GM12878 (cell line): Measurements from ENCODE around the gene COL5A1. TPM values are rescaled to one million over a fixed set of nuclear protein-coding genes. Genes with fewer than 3 reads are reported as not detected.

Source experiments
- ATAC-seq: fragments of 200-7000 bp; cut with Tn5 transposase; 3 replicates; pipeline ENCODE4 v1.9.1; 2020; ENCODE audit warnings: mild to moderate bottlenecking, moderate library complexity
- BruUV-seq: library from RNA; stranded (reverse); fragments of 400-500 nt; replicated peaks from 2 replicates; lab custom pipeline; 2021; lab: Mats Ljungman, UMichigan
- CTCF ChIA-PET: fragments of 300-600 bp; sonication (Branson Sonifier 250); formaldehyde crosslinking; extraction: SDS; loops from one replicate; lab custom pipeline; 2021; ENCODE audit warnings: inconsistent platforms; lab: Yijun Ruan, JAX
- POLR2A ChIA-PET: fragments of 350-600 bp; formaldehyde crosslinking; extraction: SDS; loops from one replicate; lab custom pipeline; 2021; ENCODE audit warnings: inconsistent platforms; lab: Charles Lee
- RAD21 ChIA-PET: fragments of 300-600 bp; sonication (Branson Sonifier 250); formaldehyde crosslinking; loops from one replicate; lab custom pipeline; 2023; ENCODE audit warnings: antibody characterized with exemption; ENCODE audit not compliant: unreplicated experiment; lab: Charles Lee
- SMC1A ChIA-PET: fragments of 300-600 bp; sonication (Branson Sonifier 250); formaldehyde crosslinking; loops from one replicate; lab custom pipeline; 2023; ENCODE audit not compliant: unreplicated experiment, uncharacterized antibody; lab: Charles Lee
- DNase-seq: peaks from one replicate; pipeline ENCODE4 v3.0.0-alpha.2; 2011; ENCODE audit warnings: low read depth, low spot score
- FAIRE-seq: peaks from 3 replicates; lab custom pipeline; 2011; peaks lifted over from hg19 to GRCh38; lab: Jason Lieb, UNC
- H2AFZ ChIP-seq: 2 replicates; pipeline ENCODE4 v1.6.0; 2011; ENCODE audit warnings: low read depth, low read length, control low read depth; ENCODE audit not compliant: control insufficient read depth
- H3K27ac ChIP-seq: 2 replicates; pipeline ENCODE4 v1.5.1; 2011; ENCODE audit warnings: control low read depth; ENCODE audit not compliant: control insufficient read depth, insufficient read depth
- H3K27me3 ChIP-seq, 2 experiments: replicated peaks in 1 of 2; 2 replicates each; pipeline versions ENCODE4 v1.6.0 to v1.6.1; 2011; ENCODE audit warnings: low read length in 1 of 2; ENCODE audit not compliant: control insufficient read depth in 2 of 2, insufficient read depth in 2 of 2
- H3K36me3 ChIP-seq, 2 experiments: 2 replicates each; pipeline ENCODE4 v1.5.1; 2011; ENCODE audit warnings: low read length in 1 of 2; ENCODE audit not compliant: control insufficient read depth in 2 of 2, insufficient read depth in 2 of 2
- H3K4me1 ChIP-seq: 2 replicates; pipeline ENCODE4 v1.6.1; 2011; ENCODE audit warnings: mild to moderate bottlenecking, low read length, moderate library complexity, mixed read lengths; ENCODE audit not compliant: control insufficient read depth, insufficient read depth
- H3K4me2 ChIP-seq: 2 replicates; pipeline ENCODE4 v1.6.0; 2011; ENCODE audit warnings: control low read depth; ENCODE audit not compliant: control insufficient read depth, insufficient read depth
- H3K4me3 ChIP-seq: fragments of 200-600 bp; sonication (generic); 2 replicates; pipeline ENCODE4 v1.5.1; 2016
- H3K79me2 ChIP-seq: 2 replicates; pipeline ENCODE4 v1.6.0; 2011; ENCODE audit warnings: low read length; ENCODE audit not compliant: control insufficient read depth, insufficient read depth
- H3K9ac ChIP-seq: 2 replicates; pipeline ENCODE4 v1.8.0; 2011; ENCODE audit warnings: low read length, control low read depth, mixed read lengths; ENCODE audit not compliant: control insufficient read depth, insufficient read depth
- H3K9me3 ChIP-seq: replicated peaks from 3 replicates; pipeline ENCODE4 v1.5.1; 2011; ENCODE audit warnings: mild to moderate bottlenecking, low read length; ENCODE audit not compliant: control insufficient read depth, insufficient read depth
- H4K20me1 ChIP-seq: 2 replicates; pipeline ENCODE4 v1.6.0; 2011; ENCODE audit not compliant: control insufficient read depth, insufficient read depth
- CHD1 ChIP-seq: IDR thresholded peaks from 2 replicates; pipeline ENCODE4 v1.6.1; 2012; ENCODE audit warnings: low read depth, low read length, improper control_type of control experiment
- CHD2 ChIP-seq: IDR thresholded peaks from 2 replicates; pipeline ENCODE4 v1.6.1; 2011; ENCODE audit warnings: low read depth, low read length, improper control_type of control experiment, borderline replicate concordance
- HDAC2 ChIP-seq: fragments of 200-600 bp; sonication (generic); IDR thresholded peaks from 2 replicates; pipeline ENCODE4 v1.6.1; 2017
- IKZF2 ChIP-seq, 2 experiments: fragments of 450-650 bp; IDR thresholded peaks; 2 replicates each; pipeline ENCODE4 v1.6.1; 2017; ENCODE audit warnings: mild to moderate bottlenecking in 2 of 2, moderate library complexity in 2 of 2
- JUND ChIP-seq: IDR thresholded peaks from 2 replicates; pipeline ENCODE4 v1.6.1; 2012; ENCODE audit warnings: low read depth, mild to moderate bottlenecking, low read length, improper control_type of control experiment, moderate library complexity
- LARP7 ChIP-seq: fragments of 450-650 bp; IDR thresholded peaks from 2 replicates; pipeline ENCODE4 v1.6.1; 2017; ENCODE audit warnings: mild to moderate bottlenecking
- MTA2 ChIP-seq: fragments of 450-650 bp; IDR thresholded peaks from 2 replicates; pipeline ENCODE4 v1.6.1; 2016; ENCODE audit warnings: low read depth, mild to moderate bottlenecking, moderate library complexity
- MYB ChIP-seq: fragments of 150-350 bp; IDR thresholded peaks from 2 replicates; pipeline ENCODE4 v1.6.1; 2014; ENCODE audit warnings: mild to moderate bottlenecking, low read depth, low read length, borderline replicate concordance
- NFIC ChIP-seq: IDR thresholded peaks from 2 replicates; pipeline ENCODE4 v1.6.1; 2012; ENCODE audit warnings: low read depth, mild to moderate bottlenecking, inconsistent platforms, low read length, moderate library complexity
- NR2C1 ChIP-seq: fragments of 450-650 bp; IDR thresholded peaks from 2 replicates; pipeline ENCODE4 v1.6.1; 2017; ENCODE audit warnings: antibody characterized with exemption, mild to moderate bottlenecking, moderate library complexity
- NR2C2 ChIP-seq: IDR thresholded peaks from 2 replicates; pipeline ENCODE4 v1.6.1; 2011; ENCODE audit warnings: borderline replicate concordance, low read depth; ENCODE audit not compliant: control insufficient read depth, insufficient read length
- YY1 ChIP-seq: IDR thresholded peaks from 2 replicates; pipeline ENCODE4 v1.6.1; 2011; ENCODE audit warnings: low read depth, mild to moderate bottlenecking, low read length
- WGBS: methylation state at CpG from one replicate; pipeline ENCODE4 v1.1.6; 2016; ENCODE audit warnings: low lambda C conversion rate; ENCODE audit not compliant: insufficient replicate concordance, insufficient coverage; ENCODE audit errors: missing lambda C conversion rate; 5-methylcytosine and 5-hydroxymethylcytosine counted together
- in situ Hi-C: fragments of 300-500 bp; cut with MboI; formaldehyde crosslinking; loops from 9 replicates; pipeline ENCODE4 v1.14.3; 2018; ENCODE audit warnings: mixed read lengths
- intact Hi-C: fragments of 100-400 bp; cut with micrococcal nuclease; formaldehyde crosslinking; loops from one replicate; pipeline ENCODE4 v1.14.2; 2022; ENCODE audit not compliant: unreplicated experiment
- polyA plus RNA-seq, 11 experiments: library from polyadenylated mRNA; depleted of rRNA in 4 of 11; unstranded in 6 of 11; stranded (reverse) in 5 of 11; fragments of >200 nt; fragmentation: Nextera tagmentation in 4 of 11; fragmentation: Illumina TruSeq in 1 of 11; extraction: Ambion mirVana in 4 of 11; extraction: Trizol in 1 of 11; gene quantifications; 1 replicate in 1 of 11; 2 replicates in 10 of 11; pipeline versions ENCODE4 v1.2.1 to v1.2.3, GENCODE V29; 2011 to 2016; ENCODE audit warnings: inconsistent platforms in 2 of 11, missing spikeins in 2 of 11, low read depth in 1 of 11
- total RNA-seq, 4 experiments: library from RNA; depleted of rRNA in 3 of 4; stranded (reverse); fragments of >200 nt in 3 of 4; fragmentation: Illumina TruSeq in 1 of 4; extraction: Trizol in 1 of 4; gene quantifications; 2 replicates each; pipeline versions ENCODE4 v1.2.1 to v1.2.3, GENCODE V29; 2013 to 2021
- TF ChIP-seq, protein P1 (sequence below): fragments of 150-350 bp; IDR thresholded peaks from 2 replicates; pipeline ENCODE4 v1.6.1; 2016; ENCODE audit warnings: low read depth, low read length
- TF ChIP-seq, protein P2 (sequence below): fragments of 450-650 bp; formaldehyde crosslinking; IDR thresholded peaks from 2 replicates; pipeline ENCODE4 v1.5.0; 2022; ENCODE audit warnings: mild to moderate bottlenecking, missing genetic modification characterization
- TF ChIP-seq, protein P3 (sequence below): fragments of 450-650 bp; IDR thresholded peaks from 2 replicates; pipeline ENCODE4 v1.6.1; 2017; ENCODE audit warnings: low read depth, mild to moderate bottlenecking, moderate library complexity

The COL5A1 gene
- total and polyA plus RNA-seq, 10 of the 15 experiments (the other 5 are each of a cell fraction or from before 2014, with no cell fraction given), result under 0.01 to 0.15 (median 0.13) TPM; not detected in 4

DNA sequence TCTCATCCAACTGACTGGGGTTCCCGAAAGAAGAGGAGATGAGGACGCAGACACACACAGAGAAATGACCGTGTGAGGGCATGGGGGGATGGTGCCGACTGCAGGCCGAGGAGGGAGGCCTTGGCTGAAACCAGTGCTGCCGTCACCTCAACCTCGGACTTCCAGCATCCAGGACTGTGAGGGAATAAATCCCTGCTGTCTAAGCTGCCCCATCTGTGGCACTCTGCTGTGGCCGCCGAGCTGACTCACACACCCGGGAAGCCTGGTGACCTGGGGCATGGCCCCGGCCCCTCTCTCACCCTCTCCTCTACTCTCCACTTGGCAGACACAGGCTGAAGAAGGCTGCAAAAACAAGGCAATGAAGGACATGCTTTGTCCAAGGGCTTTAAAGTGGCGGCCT, 4.4 kb upstream of the COL5A1 start:
- Histone ChIP-seq H3K27ac (no peak overlapping the region), H2AFZ (no peak overlapping the region), H3K36me3 (no peaks in the 10 kb centered on the region), H3K4me1 (no peaks in the 10 kb centered on the region), H3K9ac (no peak overlapping the region), H3K4me2 (no peak overlapping the region), H3K79me2 (no peaks in the 10 kb centered on the region), H3K4me3 (no peak overlapping the region), H3K27me3 (peaks cover 0 to 4% of the 10 kb centered on the region in 2 experiments; a peak in 2 of 4 replicates), H3K9me3 (no peaks in the 10 kb centered on the region), H4K20me1 (no peaks in the 10 kb centered on the region)
- BruUV-seq, result no TSS peak
- POLR2A ChIA-PET, result no interaction called here
- ATAC-seq, result no peak
- WGBS, result 21% methylated on average over 12 of the region's 12 CpGs
- SMC1A ChIA-PET, result no interaction called here
- RAD21 ChIA-PET, result no interaction called here
- TF ChIP-seq MYB (no peak), NFIC (no peak), NR2C1 (no peak), CHD2 (no peak), MTA2 (no peak), YY1 (no peak), CHD1 (no peak), JUND (no peak), HDAC2 (no peak), IKZF2 (IDR thresholded peaks at IDR 0.05) (no peak), NR2C2 (no peak), LARP7 (no peak)
- TF ChIP-seq, protein P1, sequence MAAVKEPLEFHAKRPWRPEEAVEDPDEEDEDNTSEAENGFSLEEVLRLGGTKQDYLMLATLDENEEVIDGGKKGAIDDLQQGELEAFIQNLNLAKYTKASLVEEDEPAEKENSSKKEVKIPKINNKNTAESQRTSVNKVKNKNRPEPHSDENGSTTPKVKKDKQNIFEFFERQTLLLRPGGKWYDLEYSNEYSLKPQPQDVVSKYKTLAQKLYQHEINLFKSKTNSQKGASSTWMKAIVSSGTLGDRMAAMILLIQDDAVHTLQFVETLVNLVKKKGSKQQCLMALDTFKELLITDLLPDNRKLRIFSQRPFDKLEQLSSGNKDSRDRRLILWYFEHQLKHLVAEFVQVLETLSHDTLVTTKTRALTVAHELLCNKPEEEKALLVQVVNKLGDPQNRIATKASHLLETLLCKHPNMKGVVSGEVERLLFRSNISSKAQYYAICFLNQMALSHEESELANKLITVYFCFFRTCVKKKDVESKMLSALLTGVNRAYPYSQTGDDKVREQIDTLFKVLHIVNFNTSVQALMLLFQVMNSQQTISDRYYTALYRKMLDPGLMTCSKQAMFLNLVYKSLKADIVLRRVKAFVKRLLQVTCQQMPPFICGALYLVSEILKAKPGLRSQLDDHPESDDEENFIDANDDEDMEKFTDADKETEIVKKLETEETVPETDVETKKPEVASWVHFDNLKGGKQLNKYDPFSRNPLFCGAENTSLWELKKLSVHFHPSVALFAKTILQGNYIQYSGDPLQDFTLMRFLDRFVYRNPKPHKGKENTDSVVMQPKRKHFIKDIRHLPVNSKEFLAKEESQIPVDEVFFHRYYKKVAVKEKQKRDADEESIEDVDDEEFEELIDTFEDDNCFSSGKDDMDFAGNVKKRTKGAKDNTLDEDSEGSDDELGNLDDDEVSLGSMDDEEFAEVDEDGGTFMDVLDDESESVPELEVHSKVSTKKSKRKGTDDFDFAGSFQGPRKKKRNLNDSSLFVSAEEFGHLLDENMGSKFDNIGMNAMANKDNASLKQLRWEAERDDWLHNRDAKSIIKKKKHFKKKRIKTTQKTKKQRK, result no peak
- TF ChIP-seq, protein P2, sequence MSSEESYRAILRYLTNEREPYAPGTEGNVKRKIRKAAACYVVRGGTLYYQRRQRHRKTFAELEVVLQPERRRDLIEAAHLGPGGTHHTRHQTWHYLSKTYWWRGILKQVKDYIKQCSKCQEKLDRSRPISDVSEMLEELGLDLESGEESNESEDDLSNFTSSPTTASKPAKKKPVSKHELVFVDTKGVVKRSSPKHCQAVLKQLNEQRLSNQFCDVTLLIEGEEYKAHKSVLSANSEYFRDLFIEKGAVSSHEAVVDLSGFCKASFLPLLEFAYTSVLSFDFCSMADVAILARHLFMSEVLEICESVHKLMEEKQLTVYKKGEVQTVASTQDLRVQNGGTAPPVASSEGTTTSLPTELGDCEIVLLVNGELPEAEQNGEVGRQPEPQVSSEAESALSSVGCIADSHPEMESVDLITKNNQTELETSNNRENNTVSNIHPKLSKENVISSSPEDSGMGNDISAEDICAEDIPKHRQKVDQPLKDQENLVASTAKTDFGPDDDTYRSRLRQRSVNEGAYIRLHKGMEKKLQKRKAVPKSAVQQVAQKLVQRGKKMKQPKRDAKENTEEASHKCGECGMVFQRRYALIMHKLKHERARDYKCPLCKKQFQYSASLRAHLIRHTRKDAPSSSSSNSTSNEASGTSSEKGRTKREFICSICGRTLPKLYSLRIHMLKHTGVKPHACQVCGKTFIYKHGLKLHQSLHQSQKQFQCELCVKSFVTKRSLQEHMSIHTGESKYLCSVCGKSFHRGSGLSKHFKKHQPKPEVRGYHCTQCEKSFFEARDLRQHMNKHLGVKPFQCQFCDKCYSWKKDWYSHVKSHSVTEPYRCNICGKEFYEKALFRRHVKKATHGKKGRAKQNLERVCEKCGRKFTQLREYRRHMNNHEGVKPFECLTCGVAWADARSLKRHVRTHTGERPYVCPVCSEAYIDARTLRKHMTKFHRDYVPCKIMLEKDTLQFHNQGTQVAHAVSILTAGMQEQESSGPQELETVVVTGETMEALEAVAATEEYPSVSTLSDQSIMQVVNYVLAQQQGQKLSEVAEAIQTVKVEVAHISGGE (CRISPR knock-in tag), result no peak
- TF ChIP-seq, protein P3, sequence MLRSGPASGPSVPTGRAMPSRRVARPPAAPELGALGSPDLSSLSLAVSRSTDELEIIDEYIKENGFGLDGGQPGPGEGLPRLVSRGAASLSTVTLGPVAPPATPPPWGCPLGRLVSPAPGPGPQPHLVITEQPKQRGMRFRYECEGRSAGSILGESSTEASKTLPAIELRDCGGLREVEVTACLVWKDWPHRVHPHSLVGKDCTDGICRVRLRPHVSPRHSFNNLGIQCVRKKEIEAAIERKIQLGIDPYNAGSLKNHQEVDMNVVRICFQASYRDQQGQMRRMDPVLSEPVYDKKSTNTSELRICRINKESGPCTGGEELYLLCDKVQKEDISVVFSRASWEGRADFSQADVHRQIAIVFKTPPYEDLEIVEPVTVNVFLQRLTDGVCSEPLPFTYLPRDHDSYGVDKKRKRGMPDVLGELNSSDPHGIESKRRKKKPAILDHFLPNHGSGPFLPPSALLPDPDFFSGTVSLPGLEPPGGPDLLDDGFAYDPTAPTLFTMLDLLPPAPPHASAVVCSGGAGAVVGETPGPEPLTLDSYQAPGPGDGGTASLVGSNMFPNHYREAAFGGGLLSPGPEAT, result no peak
- FAIRE-seq, result no peak
- in situ Hi-C loops, result no loop called here
- intact Hi-C loops, result no loop called here
- no peak for DNase-seq
- CTCF ChIA-PET, result no interaction called here
